HEK293 (cell line): ENCODE measurements around the gene GRM4.

ENCODE experiments used
- CTCF ChIA-PET: fragments of 350-600 bp; formaldehyde crosslinking; extraction: SDS; loops from one replicate; lab custom pipeline; 2021; ENCODE audit warnings: antibody characterized with exemption; lab: Yijun Ruan, JAX
- POLR2A ChIA-PET: fragments of 300-600 bp; formaldehyde crosslinking; extraction: SDS; loops from one replicate; lab custom pipeline; 2020; ENCODE audit warnings: antibody characterized with exemption, inconsistent platforms; lab: Yijun Ruan, JAX
- H3K27ac ChIP-seq: fragments of 200-500 bp; sonication (Bioruptor generic); 2 replicates; pipeline ENCODE4 v1.5.1; 2014; ENCODE audit warnings: low read depth, low read length, control low read depth, inconsistent platforms; ENCODE audit errors: extremely low read depth
- H3K36me3 ChIP-seq, 2 experiments: fragments of 200-500 bp in 1 of 2; sonication (Bioruptor generic) in 1 of 2; 1 replicate in 1 of 2; 2 replicates in 1 of 2; pipeline ENCODE4 v1.5.1; 2014 to 2017; ENCODE audit warnings: inconsistent platforms in 2 of 2, low read length in 2 of 2; ENCODE audit not compliant: control insufficient read depth in 2 of 2, insufficient read depth in 1 of 2
- H3K4me1 ChIP-seq: fragments of 200-500 bp; sonication (Bioruptor generic); 2 replicates; pipeline ENCODE4 v1.5.1; 2014; ENCODE audit warnings: mild to moderate bottlenecking, low read length, inconsistent platforms; ENCODE audit not compliant: control insufficient read depth, insufficient read depth
- H3K4me3 ChIP-seq: 2 replicates; pipeline ENCODE4 v1.5.1; 2011; ENCODE audit warnings: low read depth, mild to moderate bottlenecking, control low read depth, low read length, moderate library complexity
- H3K9me3 ChIP-seq: fragments of 200-500 bp; sonication (Bioruptor generic); 2 replicates; pipeline ENCODE4 v1.5.1; 2014; ENCODE audit warnings: low read depth, low read length, inconsistent platforms; ENCODE audit not compliant: control insufficient read depth, insufficient read depth
- BCL11B ChIP-seq: fragments of 450-650 bp; formaldehyde crosslinking; IDR thresholded peaks from 2 replicates; pipeline ENCODE4 v1.5.1; 2016; ENCODE audit warnings: low read depth, missing biosample characterization, missing genetic modification characterization
- BCL6B ChIP-seq: fragments of 450-650 bp; formaldehyde crosslinking; IDR thresholded peaks from 2 replicates; pipeline ENCODE4 v1.5.1; 2017; ENCODE audit warnings: missing biosample characterization, missing genetic modification characterization
- EGR2 ChIP-seq: fragments of 450-650 bp; formaldehyde crosslinking; IDR thresholded peaks from 2 replicates; pipeline ENCODE4 v1.5.1; 2016; ENCODE audit warnings: low read depth, missing biosample characterization, missing genetic modification characterization
- HOXC10 ChIP-seq: sonication (generic); formaldehyde crosslinking; IDR thresholded peaks from 2 replicates; pipeline ENCODE4 v1.8.1; 2023; ENCODE audit warnings: mild to moderate bottlenecking, missing genetic modification reagents
- PBX3 ChIP-seq: sonication (generic); formaldehyde crosslinking; IDR thresholded peaks from 2 replicates; pipeline ENCODE4 v1.8.1; 2022; ENCODE audit warnings: mild to moderate bottlenecking, moderate library complexity, missing genetic modification reagents
- SCRT2 ChIP-seq: fragments of 450-650 bp; formaldehyde crosslinking; IDR thresholded peaks from 2 replicates; pipeline ENCODE4 v1.5.1; 2016; ENCODE audit warnings: missing biosample characterization, missing genetic modification characterization
- SP7 ChIP-seq: fragments of 450-650 bp; formaldehyde crosslinking; IDR thresholded peaks from 2 replicates; pipeline ENCODE4 v1.5.1; 2016; ENCODE audit warnings: missing biosample characterization, missing genetic modification characterization
- ZNF155 ChIP-seq: fragments of 450-650 bp; formaldehyde crosslinking; IDR thresholded peaks from 2 replicates; pipeline ENCODE4 v1.5.1; 2016; ENCODE audit warnings: missing biosample characterization, missing genetic modification characterization
- ZNF175 ChIP-seq: fragments of 450-650 bp; formaldehyde crosslinking; IDR thresholded peaks from 2 replicates; pipeline ENCODE4 v1.5.1; 2016; ENCODE audit warnings: missing biosample characterization, missing genetic modification characterization
- ZNF202 ChIP-seq: fragments of 450-650 bp; formaldehyde crosslinking; IDR thresholded peaks from 2 replicates; pipeline ENCODE4 v1.5.1; 2016; ENCODE audit warnings: missing biosample characterization, missing genetic modification characterization, borderline replicate concordance
- ZNF341 ChIP-seq: fragments of 450-650 bp; formaldehyde crosslinking; IDR thresholded peaks from 2 replicates; pipeline ENCODE4; 2016; ENCODE audit warnings: low read depth, missing biosample characterization, missing genetic modification characterization
- ZNF354C ChIP-seq: fragments of 450-650 bp; formaldehyde crosslinking; IDR thresholded peaks from 2 replicates; pipeline ENCODE4 v1.5.1; 2016; ENCODE audit warnings: missing biosample characterization, missing genetic modification characterization, low read depth, borderline replicate concordance
- ZNF391 ChIP-seq: fragments of 450-650 bp; formaldehyde crosslinking; IDR thresholded peaks from 2 replicates; pipeline ENCODE4 v1.5.1; 2016; ENCODE audit warnings: low read depth, missing biosample characterization, missing genetic modification characterization, borderline replicate concordance
- ZNF501 ChIP-seq: fragments of 450-650 bp; formaldehyde crosslinking; IDR thresholded peaks from 2 replicates; pipeline ENCODE4 v1.5.1; 2016; ENCODE audit warnings: missing biosample characterization, missing genetic modification characterization
- ZNF510 ChIP-seq: fragments of 450-650 bp; formaldehyde crosslinking; IDR thresholded peaks from 2 replicates; pipeline ENCODE4 v1.5.1; 2018; ENCODE audit warnings: mild to moderate bottlenecking, missing genetic modification characterization, missing biosample characterization; ENCODE audit not compliant: insufficient replicate concordance
- ZNF596 ChIP-seq: fragments of 450-650 bp; IDR thresholded peaks from 2 replicates; pipeline ENCODE4 v1.5.0; 2018; ENCODE audit warnings: missing biosample characterization, mild to moderate bottlenecking, missing genetic modification characterization, moderate library complexity
- ZNF704 ChIP-seq: fragments of 450-650 bp; formaldehyde crosslinking; IDR thresholded peaks from 2 replicates; pipeline ENCODE4 v1.5.1; 2016; ENCODE audit warnings: missing biosample characterization, missing genetic modification characterization
- ZNF747 ChIP-seq: fragments of 450-650 bp; formaldehyde crosslinking; IDR thresholded peaks from 2 replicates; pipeline ENCODE4 v1.5.1; 2016; ENCODE audit warnings: missing biosample characterization, missing genetic modification characterization
- ZSCAN4 ChIP-seq: fragments of 450-650 bp; formaldehyde crosslinking; IDR thresholded peaks from 2 replicates; pipeline ENCODE4 v1.5.1; 2017; ENCODE audit warnings: missing biosample characterization, missing genetic modification characterization

Gene GRM4

GRCh38 chr6:34172961-34173775 is 27.3 kb upstream of the GRM4 start:
- peak; percentile 47; the same call in 1 of the 2 replicates for TF ChIP-seq BCL6B (tag by site-specific recombination)
- TF ChIP-seq ZNF175 (tag by site-specific recombination), result no peak
- Histone ChIP-seq H3K9me3 (no peaks in the 10 kb centered on the region), H3K27ac (no peak overlapping the region), H3K36me3 (no peaks in the 10 kb centered on the region), H3K4me1 (no peaks in the 10 kb centered on the region), H3K4me3 (no peak overlapping the region)
- POLR2A ChIA-PET, result no interaction called here
- CTCF ChIA-PET, result interaction anchor here (0.5 to 0.7 kb wide), 4 partner anchors 21 to 428 kb away, joined by 3 to 5 read pairs (median 3); no protein-coding TSS in a partner anchor

GRCh38 chr6:34170346-34170745 is 24.5 kb upstream of the GRM4 start:
- Histone ChIP-seq H3K9me3 (no peaks in the 10 kb centered on the region), H3K27ac (no peak overlapping the region), H3K36me3 (no peaks in the 10 kb centered on the region), H3K4me3 (no peak overlapping the region), H3K4me1 (no peaks in the 10 kb centered on the region)
- POLR2A ChIA-PET, result no interaction called here
- TF ChIP-seq ZNF510 (tag by site-specific recombination) (no peak), ZNF747 (tag by site-specific recombination) (no peak), ZSCAN4 (tag by site-specific recombination) (no peak), ZNF501 (tag by site-specific recombination) (no peak), ZNF354C (no peak), BCL11B (tag by site-specific recombination) (no peak), ZNF596 (no peak), SCRT2 (tag by site-specific recombination) (no peak), ZNF155 (tag by site-specific recombination) (no peak), EGR2 (tag by site-specific recombination) (no peak), ZNF202 (tag by site-specific recombination) (no peak), ZNF341 (tag by site-specific recombination) (no peak), ZNF704 (no peak), ZNF391 (tag by site-specific recombination) (no peak), HOXC10 (CRISPR knock-in tag) (no peak), SP7 (tag by site-specific recombination) (no peak), PBX3 (CRISPR knock-in tag) (no peak)
- CTCF ChIA-PET, result interaction anchor here (0.7 to 1.6 kb wide), 4 partner anchors 9 to 439 kb away, joined by 3 to 6 read pairs (median 4); no protein-coding TSS in a partner anchor
